Measurements from ENCODE around the gene SBF2. TPM values are rescaled to one million over a fixed set of nuclear protein-coding genes. Genes with fewer than 3 reads are reported as not detected.

SBF2 gene
- total and polyA plus RNA-seq, 2 of the 13 experiments (the other 11 are each of a cell fraction or from before 2014, with no cell fraction given): 24.0 to 45.8 TPM

GRCh38 chr11:10050561-10050960 lies 243.5 kb downstream of the SBF2 start (continued):
- no peak for TF ChIP-seq MLXIP (CRISPR knock-in tag; IDR thresholded peaks at IDR 0.05; ENCODE audit: borderline replicate concordance)
- no peak for TF ChIP-seq ZNF142 (CRISPR knock-in tag; IDR thresholded peaks at IDR 0.05)
- TF ChIP-seq SMYD3 (CRISPR knock-in tag; IDR thresholded peaks at IDR 0.05): no peak
- no peak for TF ChIP-seq TRAFD1 (CRISPR knock-in tag; IDR thresholded peaks at IDR 0.05; ENCODE audit: borderline replicate concordance)
- no peak for TF ChIP-seq TIGD3 (CRISPR knock-in tag; IDR thresholded peaks at IDR 0.05; ENCODE audit: borderline replicate concordance)
- TF ChIP-seq FOSL1 (CRISPR knock-in tag; IDR thresholded peaks at IDR 0.05; ENCODE audit: borderline replicate concordance): peak; percentile 67; the same call in 1 of the 2 replicates
- TF ChIP-seq KDM2A (CRISPR knock-in tag; IDR thresholded peaks at IDR 0.05; ENCODE audit: borderline replicate concordance, low read depth): no peak
- TF ChIP-seq TMF1 (CRISPR knock-in tag; IDR thresholded peaks at IDR 0.05; ENCODE audit: low read depth): no peak
- no peak for TF ChIP-seq XBP1 (CRISPR knock-in tag; IDR thresholded peaks at IDR 0.05)
- no peak for TF ChIP-seq ZNF780A (CRISPR knock-in tag; IDR thresholded peaks at IDR 0.05)
- TF ChIP-seq CEBPG (CRISPR knock-in tag; IDR thresholded peaks at IDR 0.05): peak; percentile 94
- no peak for TF ChIP-seq ZNF350 (CRISPR knock-in tag; IDR thresholded peaks at IDR 0.05; ENCODE audit: borderline replicate concordance, low read depth)
- TF ChIP-seq MEIS1 (CRISPR knock-in tag; IDR thresholded peaks at IDR 0.05; ENCODE audit: borderline replicate concordance): no peak
- no peak for TF ChIP-seq PITX1 (CRISPR knock-in tag; IDR thresholded peaks at IDR 0.05)
- TF ChIP-seq ZNF280B (CRISPR knock-in tag; IDR thresholded peaks at IDR 0.05; ENCODE audit: borderline replicate concordance): no peak
